ENCODE results near the gene SCN5A.

SCN5A gene

DNA sequence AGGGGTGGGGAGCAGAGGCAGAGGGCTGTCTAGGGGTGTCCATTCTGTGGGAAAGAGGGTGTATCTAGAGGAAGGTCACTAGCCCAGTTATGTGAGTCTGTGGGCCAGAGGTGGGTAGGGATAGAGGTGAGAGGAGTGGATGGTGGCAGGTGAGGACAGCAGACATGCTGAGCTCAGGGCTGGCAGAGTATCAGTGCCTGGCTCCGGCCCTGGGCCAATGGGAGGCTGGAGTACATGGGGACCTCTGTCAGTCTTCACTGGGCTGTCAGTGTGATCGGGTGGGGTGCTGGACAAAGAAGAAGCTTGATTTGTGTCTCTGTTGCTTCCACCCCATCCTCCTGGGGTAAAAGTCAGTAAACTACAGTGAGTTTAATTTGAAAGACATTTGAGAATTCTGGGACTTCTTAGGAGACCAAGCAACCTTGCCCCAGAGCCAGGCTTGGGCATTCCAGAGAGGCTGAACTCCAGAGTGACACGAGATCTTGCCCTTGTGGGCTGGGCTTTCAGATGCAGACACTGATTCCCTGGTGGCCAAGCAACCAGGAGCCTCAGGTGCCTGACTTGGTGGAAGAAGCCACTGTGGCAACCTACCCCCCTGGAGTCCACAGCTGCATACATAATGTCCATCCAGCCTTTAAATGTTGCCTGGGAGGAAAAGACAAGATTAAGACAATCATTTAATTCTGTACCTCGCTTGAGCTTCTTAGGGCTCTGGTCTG is 92.7 kb downstream of the SCN5A start:
- no peak for DNase-seq

DNA sequence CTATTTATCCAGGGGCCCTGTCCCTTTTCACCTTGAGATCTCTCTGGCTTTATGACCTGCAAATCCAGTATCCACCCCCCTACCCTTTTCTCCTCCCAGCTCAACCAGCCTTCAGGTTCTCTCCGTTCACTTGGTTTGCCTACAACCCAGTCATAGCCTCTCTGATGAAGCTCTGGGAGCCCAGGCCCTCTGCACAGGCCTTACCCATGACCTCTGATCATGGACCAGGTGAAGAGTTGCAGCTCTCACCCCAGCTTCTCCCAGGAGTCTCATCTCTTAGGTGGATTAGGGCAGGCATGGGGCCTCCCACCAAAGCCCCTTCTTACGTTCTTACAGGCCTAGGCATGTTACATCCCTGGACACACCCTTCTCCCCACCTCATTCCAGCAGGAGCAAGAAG is 93.6 kb downstream of the SCN5A start:
- DNase-seq: no peak

DNA sequence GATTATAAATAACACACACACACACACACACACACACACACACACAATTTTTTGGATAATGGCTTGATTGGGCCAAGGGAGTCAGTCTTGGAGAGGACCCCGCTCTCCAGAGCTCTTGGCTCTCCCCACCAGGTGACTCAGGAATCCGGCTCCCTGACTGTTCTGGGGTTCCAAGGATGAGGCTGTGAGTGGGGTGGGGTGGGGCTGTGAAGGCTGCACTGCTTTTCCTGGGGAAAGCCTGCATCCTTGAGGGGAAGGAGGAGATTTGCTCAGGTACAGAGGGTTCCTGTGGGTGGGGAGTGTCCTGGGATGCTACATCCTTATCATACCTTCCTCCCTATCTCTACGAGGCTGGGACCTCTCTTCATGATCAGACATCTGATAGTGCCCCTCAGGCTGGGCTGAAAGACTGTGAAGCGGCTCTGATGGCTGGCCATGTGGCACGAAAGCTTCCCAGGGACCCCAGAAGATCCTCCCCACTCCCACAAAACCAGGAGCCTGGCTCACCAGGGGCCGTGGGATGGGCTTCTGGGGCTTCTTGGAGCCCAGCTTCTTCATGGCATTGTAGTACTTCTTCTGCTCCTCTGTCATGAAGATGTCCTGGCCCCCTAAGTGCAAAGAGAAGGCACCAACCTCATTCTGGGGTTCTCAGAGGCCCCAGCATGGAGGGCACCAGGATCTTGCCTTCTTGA is 94.2 kb downstream of the SCN5A start:
- DNase-seq: no peak

DNA sequence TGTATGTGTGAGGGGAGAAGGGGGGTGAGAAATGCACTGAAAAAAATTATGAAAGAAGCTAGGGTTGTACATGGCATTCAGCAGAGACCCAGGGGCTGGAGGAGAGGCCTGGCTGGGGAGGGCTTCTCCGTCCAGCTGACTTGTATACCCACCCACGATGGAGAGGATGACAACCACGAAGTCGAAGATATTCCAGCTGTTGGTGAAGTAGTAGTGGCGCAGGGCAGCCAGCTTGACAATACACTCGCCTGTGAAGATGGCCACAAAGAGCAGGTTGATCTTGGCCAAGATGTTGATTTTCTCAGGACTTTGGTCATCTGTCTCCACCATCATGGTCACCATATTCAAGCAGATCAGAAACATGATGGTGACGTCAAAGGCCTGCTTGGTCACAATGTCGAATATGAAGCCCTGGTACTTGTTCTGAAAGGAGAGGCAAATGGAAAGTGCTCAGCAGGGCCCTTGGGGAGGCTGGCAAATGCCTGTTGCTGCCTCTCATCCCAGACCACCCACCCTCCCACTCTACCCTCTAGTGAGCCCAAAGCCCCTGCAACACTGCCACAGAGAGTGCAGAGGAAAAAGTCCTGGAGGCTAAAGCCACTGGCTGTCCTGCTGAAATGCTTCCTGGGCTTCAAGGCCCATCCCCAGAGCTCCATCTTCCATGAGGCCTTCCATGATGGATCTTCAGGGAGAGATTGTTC is 95.2 kb downstream of the SCN5A start:
- DNase-seq: no peak

- DNase-seq: no peak
Measured at GRCh38 chr3:38553071-38553470, 96.4 kb downstream of the SCN5A start.

DNA sequence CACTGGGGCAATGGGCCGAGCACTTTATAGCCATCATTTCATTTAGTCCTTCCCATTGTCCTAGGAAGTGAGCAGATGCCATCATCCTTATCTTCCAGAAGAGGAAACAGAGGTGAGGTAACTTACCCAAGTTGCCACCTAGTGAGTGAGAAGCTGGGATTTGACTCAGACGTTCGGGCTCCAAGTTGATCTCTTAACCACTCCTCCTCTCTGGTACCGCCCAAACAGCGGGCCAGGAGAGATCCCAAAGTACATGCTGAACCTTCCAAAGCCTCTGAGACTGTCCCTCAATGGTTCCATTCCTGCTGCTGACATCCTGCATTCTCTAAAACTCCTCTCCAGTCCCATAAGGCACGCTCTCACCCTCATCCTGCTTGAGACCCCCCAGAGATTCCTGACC is 97.1 kb downstream of the SCN5A start:
- no peak for DNase-seq

GRCh38 chr3:38551026-38551832 is 98.3 kb downstream of the SCN5A start:
- no peak for DNase-seq

- DNase-seq: no peak
Measured at GRCh38 chr3:38549957-38550840, 99.3 kb downstream of the SCN5A start.

DNA sequence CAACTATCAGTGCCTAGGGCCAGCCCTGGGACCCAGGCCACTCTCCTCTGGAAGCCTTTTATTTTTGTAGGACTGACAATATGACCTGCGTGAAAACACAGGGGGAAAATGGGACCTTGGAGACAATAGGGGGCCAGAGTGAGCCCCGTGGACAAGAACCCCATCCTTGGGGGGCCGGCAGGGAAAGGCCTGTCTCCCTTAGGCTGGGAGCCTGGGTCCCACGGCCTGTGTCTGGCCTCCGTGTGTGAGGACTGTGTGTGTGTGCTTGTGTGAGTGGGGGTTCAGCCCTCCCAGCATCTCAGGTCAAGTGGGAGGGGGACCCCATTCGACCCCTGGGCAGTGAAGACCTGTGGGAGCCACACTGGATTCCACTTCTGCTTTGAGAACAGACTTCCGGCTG is 100.0 kb downstream of the SCN5A start:
- no peak for DNase-seq

- DNase-seq: no peak
Measured at GRCh38 chr3:38549082-38549481, 100.4 kb downstream of the SCN5A start.

GRCh38 chr3:38548154-38548931 is 101.1 kb downstream of the SCN5A start:
- no peak for DNase-seq

DNA sequence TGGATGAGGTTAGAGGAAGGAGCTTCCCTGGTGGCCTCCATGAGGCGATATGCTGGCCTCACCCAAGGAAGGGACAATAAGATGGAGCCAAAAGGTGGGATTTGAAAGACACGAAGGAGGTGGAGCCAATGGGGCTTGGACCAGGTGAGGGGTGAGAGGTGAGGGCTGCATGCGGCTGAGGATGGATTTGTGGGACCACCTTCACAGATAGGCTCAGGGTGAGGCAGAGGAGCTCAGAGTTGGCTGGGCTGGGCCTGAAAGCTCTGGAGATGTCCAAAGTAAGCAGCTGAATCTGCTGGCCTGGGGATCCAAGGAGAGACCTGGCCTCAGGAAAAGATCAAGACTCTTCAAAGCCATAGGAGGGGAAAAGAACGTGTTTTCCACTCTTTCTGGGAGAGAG is 103.5 kb downstream of the SCN5A start:
- DNase-seq: no peak

DNA sequence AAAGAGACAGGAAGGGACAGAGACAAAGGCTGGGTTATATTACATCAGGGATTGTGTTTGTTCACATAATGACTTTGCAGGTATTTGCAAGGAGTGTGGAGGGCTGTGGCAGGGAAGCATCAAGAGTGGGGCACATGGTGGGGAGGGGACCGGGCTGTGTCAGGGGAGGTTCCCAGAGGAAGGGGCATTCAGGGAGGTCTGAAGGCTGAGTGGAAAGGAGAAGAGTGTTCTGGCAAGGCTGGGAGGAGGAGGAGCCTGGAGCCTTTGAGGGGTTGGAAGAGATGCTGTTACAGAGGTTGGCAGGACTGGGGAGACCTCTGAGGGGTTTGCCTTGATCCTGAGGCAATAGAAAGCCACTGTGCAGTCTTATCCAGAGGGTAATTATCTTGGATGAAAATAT is 103.9 kb downstream of the SCN5A start:
- no peak for DNase-seq

GRCh38 chr3:38544926-38545325 is 104.6 kb downstream of the SCN5A start:
- DNase-seq: no peak

- DNase-seq: no peak
Measured at GRCh38 chr3:38543586-38543985, 105.9 kb downstream of the SCN5A start.

- DNase-seq: no peak
Measured at GRCh38 chr3:38542401-38543298, 106.8 kb downstream of the SCN5A start.

DNA sequence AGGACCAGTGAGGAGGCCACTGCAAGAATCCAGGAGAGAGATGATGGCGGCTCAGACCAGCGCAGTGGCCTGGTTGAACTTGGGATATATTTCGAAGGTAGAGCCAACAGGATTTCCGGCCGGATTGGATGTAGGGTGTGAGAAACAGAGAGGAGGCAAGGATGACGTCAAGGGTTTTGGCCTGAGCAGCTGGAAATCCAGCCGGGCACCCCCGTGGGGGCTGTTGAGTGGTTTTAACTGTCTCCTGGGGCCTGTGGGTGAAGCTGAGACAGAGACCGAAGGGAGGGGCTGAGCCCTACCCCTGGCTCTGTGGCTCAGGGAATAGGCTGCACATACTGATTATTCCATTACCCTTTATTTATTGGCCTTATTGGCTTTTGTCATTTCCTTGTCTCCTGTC is 107.7 kb downstream of the SCN5A start:
- no peak for DNase-seq

DNA sequence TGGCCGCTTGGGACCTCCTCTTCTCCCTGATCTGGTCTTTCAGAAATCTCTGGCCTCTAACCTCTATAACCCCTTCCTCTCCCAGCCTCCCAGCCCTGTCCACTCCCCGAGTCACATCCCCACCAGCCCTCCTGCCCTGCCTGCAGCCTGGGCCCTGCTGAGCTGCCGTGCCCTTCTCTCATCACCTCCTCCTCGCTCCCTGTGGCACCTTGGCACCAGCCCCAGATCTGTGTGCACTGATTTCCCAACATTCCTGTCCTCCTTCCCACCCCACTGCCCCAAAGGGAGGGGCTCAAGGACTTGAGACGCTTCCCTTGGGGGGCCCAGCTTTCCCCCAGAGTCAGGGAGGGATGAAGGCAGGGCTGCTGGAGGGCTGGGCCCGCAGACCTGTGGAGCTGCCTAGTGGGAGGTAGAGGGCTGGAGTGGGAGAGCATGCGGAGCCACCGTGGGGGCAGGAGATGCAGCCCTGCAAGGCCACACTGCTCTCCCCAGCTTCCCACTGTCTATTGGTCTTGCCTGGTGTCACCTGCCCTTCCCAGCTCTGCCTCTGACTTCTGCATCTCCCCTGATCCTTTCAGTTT is 110.6 kb downstream of the SCN5A start:
- DNase-seq: no peak

DNA sequence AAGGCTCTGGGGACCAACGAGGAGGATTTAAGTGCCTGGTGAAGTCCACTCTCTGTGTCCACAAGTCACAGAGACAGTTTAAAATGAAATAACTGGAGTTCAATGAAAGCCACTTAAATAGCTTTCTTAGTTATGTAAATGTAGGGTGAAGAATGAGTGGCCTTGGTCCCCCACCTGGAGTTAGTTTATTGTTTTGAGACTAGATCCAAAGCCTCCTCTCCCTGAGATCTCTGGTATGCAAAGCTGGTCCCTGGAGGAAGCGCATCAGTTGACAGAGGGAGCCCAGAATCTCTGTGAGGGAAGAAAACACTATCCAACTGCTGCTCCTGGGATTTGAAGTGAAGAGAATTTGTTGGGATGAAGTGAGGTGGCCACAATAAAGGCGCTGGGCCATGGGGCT is 112.8 kb downstream of the SCN5A start:
- no peak for DNase-seq

- DNase-seq: no peak
Measured at GRCh38 chr3:38534604-38535003, 114.9 kb downstream of the SCN5A start.
